Stimulated activated CD8-positive, alpha-beta memory T cell treated with anti-CD3 and anti-CD28 coated beads, Interleukin-15, amount 100 ng/mL, for 48 hours (primary cell): Measurements from ENCODE around the gene MYCBPAP.
A peak's percentile ranks its signal among the peaks of the same experiment; 100 is the strongest.

ENCODE experiments used
- DNase-seq, 2 donors: peaks; one replicate each; pipeline ENCODE4 v3.0.0-alpha.2; 2020; ENCODE audit warnings: low read depth in 2 of 2

MYCBPAP gene

GRCh38 chr17:50537721-50538548 lies 29.7 kb downstream of the MYCBPAP start:
- no peak for DNase-seq

GRCh38 chr17:50538549-50539410 lies 30.5 kb downstream of the MYCBPAP start:
- DNase-seq = no peak

GRCh38 chr17:50539762-50540559 lies 31.7 kb downstream of the MYCBPAP start:
- DNase-seq = no peak

GRCh38 chr17:50540560-50541401 lies 32.5 kb downstream of the MYCBPAP start:
- no peak for DNase-seq

GRCh38 chr17:50541402-50541715 lies 33.1 kb downstream of the MYCBPAP start:
- DNase-seq = no peak

GRCh38 chr17:50541716-50542688 lies 33.8 kb downstream of the MYCBPAP start:
- DNase-seq = peak; percentile 72 to 78

GRCh38 chr17:50542795-50543774 lies 34.8 kb downstream of the MYCBPAP start:
- DNase-seq = no peak

GRCh38 chr17:50544516-50544915 lies 36.3 kb downstream of the MYCBPAP start:
- DNase-seq = no peak

GRCh38 chr17:50545311-50545710 lies 37.1 kb downstream of the MYCBPAP start:
- DNase-seq = no peak

GRCh38 chr17:50546701-50547034 lies 38.4 kb downstream of the MYCBPAP start:
- DNase-seq = no peak

- DNase-seq = peak; percentile 75 to 81
These were observed 38.9 kb downstream of the MYCBPAP start, which contains the start of gene SPATA20 for GRCh38 chr17:50547035-50547735. Gene SPATA20 (plus strand): TSS chr17:50547174. CDS start chr17:50547209, 35 bp downstream.

- DNase-seq = no peak
These were observed 39.5 kb downstream of the MYCBPAP start for GRCh38 chr17:50547736-50548083.

- no peak for DNase-seq
These were observed 40.6 kb downstream of the MYCBPAP start for GRCh38 chr17:50548831-50549230.

- DNase-seq = no peak
These were observed 41.2 kb downstream of the MYCBPAP start for GRCh38 chr17:50549256-50549941.

- DNase-seq = no peak
These were observed 41.7 kb downstream of the MYCBPAP start for GRCh38 chr17:50549969-50550368.

GRCh38 chr17:50550661-50551432 lies 42.6 kb downstream of the MYCBPAP start:
- DNase-seq = no peak

- DNase-seq = no peak
These were observed 43.2 kb downstream of the MYCBPAP start for GRCh38 chr17:50551433-50551815.
